GM12878 (cell line): ENCODE measurements around the gene MRPS22. TPM values are rescaled to one million over a fixed set of nuclear protein-coding genes. Genes with fewer than 3 reads are reported as not detected.

Experiments
- ATAC-seq: fragments of 200-7000 bp; cut with Tn5 transposase; 3 replicates; pipeline ENCODE4 v1.9.1; 2020; ENCODE audit warnings: mild to moderate bottlenecking, moderate library complexity
- BruUV-seq: library from RNA; stranded (reverse); fragments of 400-500 nt; replicated peaks from 2 replicates; lab custom pipeline; 2021; lab: Mats Ljungman, UMichigan
- CTCF ChIA-PET: fragments of 300-600 bp; sonication (Branson Sonifier 250); formaldehyde crosslinking; extraction: SDS; loops from one replicate; lab custom pipeline; 2021; ENCODE audit warnings: inconsistent platforms; lab: Yijun Ruan, JAX
- POLR2A ChIA-PET: fragments of 350-600 bp; formaldehyde crosslinking; extraction: SDS; loops from one replicate; lab custom pipeline; 2021; ENCODE audit warnings: inconsistent platforms; lab: Charles Lee
- RAD21 ChIA-PET: fragments of 300-600 bp; sonication (Branson Sonifier 250); formaldehyde crosslinking; loops from one replicate; lab custom pipeline; 2023; ENCODE audit warnings: antibody characterized with exemption; ENCODE audit not compliant: unreplicated experiment; lab: Charles Lee
- SMC1A ChIA-PET: fragments of 300-600 bp; sonication (Branson Sonifier 250); formaldehyde crosslinking; loops from one replicate; lab custom pipeline; 2023; ENCODE audit not compliant: unreplicated experiment, uncharacterized antibody; lab: Charles Lee
- DNase-seq: peaks from one replicate; pipeline ENCODE4 v3.0.0-alpha.2; 2011; ENCODE audit warnings: low read depth, low spot score
- FAIRE-seq: peaks from 3 replicates; lab custom pipeline; 2011; peaks lifted over from hg19 to GRCh38; lab: Jason Lieb, UNC
- H2AFZ ChIP-seq: 2 replicates; pipeline ENCODE4 v1.6.0; 2011; ENCODE audit warnings: low read depth, low read length, control low read depth; ENCODE audit not compliant: control insufficient read depth
- H3K27ac ChIP-seq: 2 replicates; pipeline ENCODE4 v1.5.1; 2011; ENCODE audit warnings: control low read depth; ENCODE audit not compliant: control insufficient read depth, insufficient read depth
- H3K27me3 ChIP-seq, 2 experiments: replicated peaks in 1 of 2; 2 replicates each; pipeline versions ENCODE4 v1.6.0 to v1.6.1; 2011; ENCODE audit warnings: low read length in 1 of 2; ENCODE audit not compliant: control insufficient read depth in 2 of 2, insufficient read depth in 2 of 2
- H3K36me3 ChIP-seq, 2 experiments: 2 replicates each; pipeline ENCODE4 v1.5.1; 2011; ENCODE audit warnings: low read length in 1 of 2; ENCODE audit not compliant: control insufficient read depth in 2 of 2, insufficient read depth in 2 of 2
- H3K4me1 ChIP-seq: 2 replicates; pipeline ENCODE4 v1.6.1; 2011; ENCODE audit warnings: mild to moderate bottlenecking, low read length, moderate library complexity, mixed read lengths; ENCODE audit not compliant: control insufficient read depth, insufficient read depth
- H3K4me2 ChIP-seq: 2 replicates; pipeline ENCODE4 v1.6.0; 2011; ENCODE audit warnings: control low read depth; ENCODE audit not compliant: control insufficient read depth, insufficient read depth
- H3K4me3 ChIP-seq: fragments of 200-600 bp; sonication (generic); 2 replicates; pipeline ENCODE4 v1.5.1; 2016
- H3K79me2 ChIP-seq: 2 replicates; pipeline ENCODE4 v1.6.0; 2011; ENCODE audit warnings: low read length; ENCODE audit not compliant: control insufficient read depth, insufficient read depth
- H3K9ac ChIP-seq: 2 replicates; pipeline ENCODE4 v1.8.0; 2011; ENCODE audit warnings: low read length, control low read depth, mixed read lengths; ENCODE audit not compliant: control insufficient read depth, insufficient read depth
- H3K9me3 ChIP-seq: replicated peaks from 3 replicates; pipeline ENCODE4 v1.5.1; 2011; ENCODE audit warnings: mild to moderate bottlenecking, low read length; ENCODE audit not compliant: control insufficient read depth, insufficient read depth
- H4K20me1 ChIP-seq: 2 replicates; pipeline ENCODE4 v1.6.0; 2011; ENCODE audit not compliant: control insufficient read depth, insufficient read depth
- ATF3 ChIP-seq: IDR thresholded peaks from 2 replicates; pipeline ENCODE4 v1.6.1; 2011; ENCODE audit warnings: low read depth, mild to moderate bottlenecking, low read length, moderate library complexity, borderline replicate concordance; ENCODE audit errors: extremely low read depth
- BHLHE40 ChIP-seq, 2 experiments: fragments of 450-650 bp in 1 of 2; IDR thresholded peaks; 2 replicates each; pipeline ENCODE4 v1.6.1; 2011 to 2017; ENCODE audit warnings: low read depth in 2 of 2, borderline replicate concordance in 1 of 2, improper control_type of control experiment in 1 of 2, low read length in 1 of 2, mild to moderate bottlenecking in 1 of 2
- CHD4 ChIP-seq: fragments of 200-600 bp; sonication (generic); IDR thresholded peaks from 2 replicates; pipeline ENCODE4 v1.6.1; 2016; ENCODE audit warnings: mild to moderate bottlenecking
- IRF4 ChIP-seq: IDR thresholded peaks from 2 replicates; pipeline ENCODE4 v1.6.1; 2011; ENCODE audit warnings: low read depth, low read length
- NBN ChIP-seq: fragments of 450-650 bp; IDR thresholded peaks from 2 replicates; pipeline ENCODE4 v1.6.1; 2016
- NFXL1 ChIP-seq: fragments of 450-650 bp; IDR thresholded peaks from 2 replicates; pipeline ENCODE4 v1.6.1; 2017; ENCODE audit warnings: antibody characterized with exemption, mild to moderate bottlenecking, borderline replicate concordance
- POLR2A ChIP-seq: IDR thresholded peaks from 2 replicates; pipeline ENCODE4 v1.6.1; 2011; ENCODE audit warnings: low read depth, mild to moderate bottlenecking, low read length
- RB1 ChIP-seq: fragments of 450-650 bp; formaldehyde crosslinking; IDR thresholded peaks from 2 replicates; pipeline ENCODE4 v1.6.1; 2017; ENCODE audit warnings: mild to moderate bottlenecking, borderline replicate concordance
- RCOR1 ChIP-seq: conservative IDR thresholded peaks from 2 replicates; pipeline ENCODE4 v1.6.1; 2012; ENCODE audit warnings: low read depth, low read length, improper control_type of control experiment
- RFX5 ChIP-seq: IDR thresholded peaks from 2 replicates; pipeline ENCODE4 v1.6.1; 2011; ENCODE audit warnings: low read depth, low read length, improper control_type of control experiment
- SMARCA5 ChIP-seq: fragments of 450-650 bp; IDR thresholded peaks from 2 replicates; pipeline ENCODE4 v1.6.1; 2017; ENCODE audit warnings: mild to moderate bottlenecking
- SMC3 ChIP-seq: IDR thresholded peaks from 2 replicates; pipeline ENCODE4 v1.6.1; 2011; ENCODE audit warnings: low read length, improper control_type of control experiment, borderline replicate concordance
- SUPT20H ChIP-seq: IDR thresholded peaks from 2 replicates; pipeline ENCODE4 v1.6.1; 2011; ENCODE audit warnings: low read depth, mild to moderate bottlenecking, low read length, moderate library complexity, borderline replicate concordance; ENCODE audit not compliant: control insufficient read depth
- TCF12 ChIP-seq: IDR thresholded peaks from 2 replicates; pipeline ENCODE4 v1.6.1; 2011; ENCODE audit warnings: low read depth, mild to moderate bottlenecking, low read length
- TCF7 ChIP-seq: IDR thresholded peaks from 2 replicates; pipeline ENCODE4 v1.6.1; 2014; ENCODE audit warnings: antibody characterized with exemption, borderline replicate concordance
- WRNIP1 ChIP-seq: IDR thresholded peaks from 2 replicates; pipeline ENCODE4 v1.6.1; 2011; ENCODE audit warnings: low read depth, low read length, improper control_type of control experiment, borderline replicate concordance
- YY1 ChIP-seq: IDR thresholded peaks from 2 replicates; pipeline ENCODE4 v1.6.1; 2011; ENCODE audit warnings: low read depth, mild to moderate bottlenecking, low read length
- ZBED1 ChIP-seq: IDR thresholded peaks from 2 replicates; pipeline ENCODE4 v1.6.1; 2016; ENCODE audit warnings: borderline replicate concordance
- ZBTB11 ChIP-seq: fragments of 450-650 bp; formaldehyde crosslinking; IDR thresholded peaks from 2 replicates; pipeline ENCODE4 v1.5.0; 2022; ENCODE audit warnings: mild to moderate bottlenecking, missing genetic modification characterization
- ZNF207 ChIP-seq: fragments of 450-650 bp; IDR thresholded peaks from 2 replicates; pipeline ENCODE4 v1.6.1; 2014; ENCODE audit warnings: antibody characterized with exemption, mild to moderate bottlenecking, borderline replicate concordance
- ZNF217 ChIP-seq: fragments of 450-650 bp; IDR thresholded peaks from 2 replicates; pipeline ENCODE4 v1.6.1; 2017; ENCODE audit warnings: antibody characterized with exemption, mild to moderate bottlenecking
- WGBS: methylation state at CpG from one replicate; pipeline ENCODE4 v1.1.6; 2016; ENCODE audit warnings: low lambda C conversion rate; ENCODE audit not compliant: insufficient replicate concordance, insufficient coverage; ENCODE audit errors: missing lambda C conversion rate; 5-methylcytosine and 5-hydroxymethylcytosine counted together
- in situ Hi-C: fragments of 300-500 bp; cut with MboI; formaldehyde crosslinking; loops from 9 replicates; pipeline ENCODE4 v1.14.3; 2018; ENCODE audit warnings: mixed read lengths
- intact Hi-C: fragments of 100-400 bp; cut with micrococcal nuclease; formaldehyde crosslinking; loops from one replicate; pipeline ENCODE4 v1.14.2; 2022; ENCODE audit not compliant: unreplicated experiment
- polyA plus RNA-seq, 11 experiments: library from polyadenylated mRNA; depleted of rRNA in 4 of 11; unstranded in 6 of 11; stranded (reverse) in 5 of 11; fragments of >200 nt; fragmentation: Nextera tagmentation in 4 of 11; fragmentation: Illumina TruSeq in 1 of 11; extraction: Ambion mirVana in 4 of 11; extraction: Trizol in 1 of 11; gene quantifications; 1 replicate in 1 of 11; 2 replicates in 10 of 11; pipeline versions ENCODE4 v1.2.1 to v1.2.3, GENCODE V29; 2011 to 2016; ENCODE audit warnings: inconsistent platforms in 2 of 11, missing spikeins in 2 of 11, low read depth in 1 of 11
- total RNA-seq, 4 experiments: library from RNA; depleted of rRNA in 3 of 4; stranded (reverse); fragments of >200 nt in 3 of 4; fragmentation: Illumina TruSeq in 1 of 4; extraction: Trizol in 1 of 4; gene quantifications; 2 replicates each; pipeline versions ENCODE4 v1.2.1 to v1.2.3, GENCODE V29; 2013 to 2021

Gene MRPS22
- total and polyA plus RNA-seq, 10 of the 15 experiments (the other 5 are each of a cell fraction or from before 2014, with no cell fraction given): 44.3 to 146 (median 75.2) TPM

GRCh38 chr3:139304383-139304782 lies 39.4 kb upstream of the MRPS22 start:
- SMC1A ChIA-PET: no interaction called here

GRCh38 chr3:139306078-139306477 lies 37.7 kb upstream of the MRPS22 start:
- no TSS peak for BruUV-seq
- no peak overlapping the region for H2AFZ ChIP-seq
- ChIA-PET POLR2A (no interaction called here), SMC1A (no interaction called here), CTCF (no interaction called here), RAD21 (no interaction called here)
- no peaks in the 10 kb centered on the region for H4K20me1 ChIP-seq
- FAIRE-seq (no peak), DNase-seq (no peak), ATAC-seq (no peak)
- in situ Hi-C loops: no loop called here
- no peaks in the 10 kb centered on the region for H3K9me3 ChIP-seq
- intact Hi-C loops: no loop called here
- no peaks in the 10 kb centered on the region for H3K79me2 ChIP-seq
- H3K36me3 ChIP-seq: no peaks in the 10 kb centered on the region
- H3K4me2 ChIP-seq: no peak overlapping the region
- no peak overlapping the region for H3K9ac ChIP-seq
- no peak overlapping the region for H3K27ac ChIP-seq
- no peak overlapping the region for H3K4me3 ChIP-seq
- H3K4me1 ChIP-seq: no peaks in the 10 kb centered on the region
- no peaks in the 10 kb centered on the region; a peak in 1 of 4 replicates for H3K27me3 ChIP-seq
- 62% methylated on average over 2 of the region's 2 CpGs for WGBS
- TF ChIP-seq CHD4 (no peak), IRF4 (no peak), TCF7 (no peak), ZBTB11 (CRISPR knock-in tag) (no peak), RB1 (no peak), ZNF217 (no peak), NBN (no peak), WRNIP1 (no peak), YY1 (no peak), ZNF207 (no peak), SMARCA5 (no peak), SUPT20H (no peak)

More at GRCh38 chr3:139304383-139304782, 39.4 kb upstream of the MRPS22 start:
- DNase-seq: no peak
- TF ChIP-seq SMC3: no peak
- no peak for TF ChIP-seq POLR2A
- TF ChIP-seq NFXL1: no peak
- TF ChIP-seq ATF3: no peak
- no peak for TF ChIP-seq RCOR1
- no peak for TF ChIP-seq BHLHE40 (IDR thresholded peaks at IDR 0.05; ENCODE audit: borderline replicate concordance in 1 of 2, low read depth in 2 of 2, low read length in 1 of 2)
- no peak for TF ChIP-seq ZBED1
- TF ChIP-seq TCF12: no peak
- no peak for TF ChIP-seq RFX5
- 2% methylated on average over 3 of the region's 3 CpGs for whole genome bisulfite sequencing
- no peak for ATAC-seq
- no TSS peak for BruUV-seq
- intact Hi-C loops (no loop called here), in situ Hi-C loops (no loop called here)
- Histone ChIP-seq H3K27ac (no peak overlapping the region), H3K4me2 (no peak overlapping the region), H3K4me3 (no peak overlapping the region), H3K4me1 (no peaks in the 10 kb centered on the region), H3K36me3 (no peaks in the 10 kb centered on the region), H2AFZ (no peak overlapping the region), H3K9me3 (no peaks in the 10 kb centered on the region), H3K79me2 (no peaks in the 10 kb centered on the region), H3K27me3 (no peaks in the 10 kb centered on the region; a peak in 1 of 4 replicates), H3K9ac (no peak overlapping the region), H4K20me1 (no peaks in the 10 kb centered on the region)
- ChIA-PET RAD21 (no interaction called here), CTCF (interaction anchor here (0.6 to 1.2 kb wide), 2 partner anchors 8 to 9 kb away, joined by 3 to 4 read pairs; no protein-coding TSS in a partner anchor), POLR2A (no interaction called here)
- FAIRE-seq: no peak
